ENCODE results near the gene SUPT3H. TPM values are rescaled to one million over a fixed set of nuclear protein-coding genes. Genes with fewer than 3 reads are reported as not detected.

SUPT3H gene
- total RNA-seq, 4 donors from 2014 or later: 0.80 to 12.7 (median 3.0) TPM

- Histone ChIP-seq H3K36me3 (no peaks in the 10 kb centered on the region), H3K9me3 (no peaks in the 10 kb centered on the region), H3K4me3 (no peak overlapping the region), H3K4me1 (no peaks in the 10 kb centered on the region), H3K27me3 (no peaks in the 10 kb centered on the region), H3K27ac (no peak overlapping the region)
- no peak for DNase-seq
- intact Hi-C loops (cut with DNase I; ENCODE audit: low total_unique reads): no loop called here
- WGBS, 2 donors (ENCODE audit: low coverage in 1 of 2): 82% methylated on average over 1 of the region's 1 CpG; no CpG with 5 or more reads in 1 of the 2 donors
- in situ Hi-C loops (cut with MboI; ENCODE audit: low pct_ligation_motif_present in 1 of 4, low pct_unique_long_range_greater_than_20kb in 1 of 4, low sequenced_read_pairs in 3 of 4): no loop called here
- no peak for TF ChIP-seq EP300 (IDR thresholded peaks at IDR 0.05; ENCODE audit: low read depth)
- no peak for TF ChIP-seq CTCF (IDR thresholded peaks at IDR 0.05)
- TF ChIP-seq POLR2A (IDR thresholded peaks at IDR 0.05): no peak
- no peak for TF ChIP-seq POLR2AphosphoS5 (IDR thresholded peaks at IDR 0.05)
Observed at GRCh38 chr6:45098256-45098655, 279.5 kb downstream of the SUPT3H start.

DNA sequence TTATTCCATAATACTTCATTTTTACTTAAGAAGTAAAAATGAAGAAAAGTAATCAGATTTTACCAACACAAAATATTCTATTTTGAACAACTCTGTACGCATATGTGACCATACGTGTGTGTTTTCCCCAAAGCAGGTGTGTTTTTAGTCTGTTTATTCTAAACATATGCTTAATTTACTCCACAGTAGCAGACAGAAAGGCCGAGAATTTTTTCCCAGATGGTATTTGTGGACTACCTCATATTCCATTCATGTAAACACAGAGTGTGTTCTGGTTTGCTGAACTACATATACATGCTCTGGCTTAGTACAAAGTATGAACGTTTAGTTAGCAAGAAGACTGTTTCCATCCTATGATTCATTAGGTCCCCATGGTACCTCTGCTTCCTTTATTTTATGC is 282.9 kb downstream of the SUPT3H start:
- Histone ChIP-seq H3K9me3 (no peaks in the 10 kb centered on the region), H3K4me3 (no peak overlapping the region), H3K4me1 (no peaks in the 10 kb centered on the region), H3K27ac (no peak overlapping the region), H3K27me3 (no peaks in the 10 kb centered on the region), H3K36me3 (no peaks in the 10 kb centered on the region)
- DNase-seq: no peak
- in situ Hi-C loops (cut with MboI; ENCODE audit: low pct_ligation_motif_present in 1 of 4, low pct_unique_long_range_greater_than_20kb in 1 of 4, low sequenced_read_pairs in 3 of 4): no loop called here
- TF ChIP-seq CTCF (IDR thresholded peaks at IDR 0.05) (no peak), EP300 (IDR thresholded peaks at IDR 0.05; ENCODE audit: low read depth) (no peak), POLR2A (IDR thresholded peaks at IDR 0.05) (no peak), POLR2AphosphoS5 (IDR thresholded peaks at IDR 0.05) (no peak)
- intact Hi-C loops (cut with DNase I; ENCODE audit: low total_unique reads): no loop called here
- WGBS, 2 donors (ENCODE audit: low coverage in 1 of 2): 73 to 77% methylated on average over 4 of the region's 4 CpGs

DNA sequence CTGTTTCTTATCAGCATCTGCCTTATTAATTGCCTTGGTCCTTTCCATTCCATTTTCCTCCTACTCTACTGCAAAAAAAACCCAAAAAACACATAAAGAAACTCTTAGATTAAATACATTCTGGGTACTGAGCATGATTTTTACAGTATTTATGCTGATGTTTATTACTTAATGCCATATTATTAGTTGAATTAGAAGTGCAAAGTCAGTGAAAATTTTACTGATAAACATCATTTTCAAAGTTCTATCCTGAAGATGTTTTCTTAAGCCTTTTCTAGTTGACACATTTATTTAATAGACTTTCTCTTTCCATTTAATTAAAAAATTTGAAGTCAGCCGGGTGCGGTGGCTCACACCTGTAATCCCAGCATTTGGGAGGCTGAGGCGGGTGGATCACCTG is 285.6 kb downstream of the SUPT3H start:
- Histone ChIP-seq H3K27me3 (no peaks in the 10 kb centered on the region), H3K9me3 (no peaks in the 10 kb centered on the region), H3K4me3 (no peak overlapping the region), H3K36me3 (no peaks in the 10 kb centered on the region), H3K27ac (no peak overlapping the region), H3K4me1 (no peaks in the 10 kb centered on the region)
- no peak for DNase-seq
- intact Hi-C loops (cut with DNase I; ENCODE audit: low total_unique reads): no loop called here
- TF ChIP-seq EP300 (IDR thresholded peaks at IDR 0.05; ENCODE audit: low read depth) (no peak), POLR2A (IDR thresholded peaks at IDR 0.05) (no peak), POLR2AphosphoS5 (IDR thresholded peaks at IDR 0.05) (no peak)
- WGBS, 2 donors (ENCODE audit: low coverage in 1 of 2): 93 to 99% methylated on average over 3 of the region's 3 CpGs
- in situ Hi-C loops (cut with MboI; ENCODE audit: low pct_ligation_motif_present in 1 of 4, low pct_unique_long_range_greater_than_20kb in 1 of 4, low sequenced_read_pairs in 3 of 4): no loop called here

GRCh38 chr6:45086360-45087084 is 291.2 kb downstream of the SUPT3H start:
- no peak overlapping the region for H3K27ac ChIP-seq
- H3K4me1 ChIP-seq: no peaks in the 10 kb centered on the region
- intact Hi-C loops (cut with DNase I; ENCODE audit: low total_unique reads): no loop called here
- no peaks in the 10 kb centered on the region for H3K9me3 ChIP-seq
- H3K4me3 ChIP-seq: no peak overlapping the region
- H3K27me3 ChIP-seq: no peaks in the 10 kb centered on the region
- 85% methylated on average over 5 of the region's 5 CpGs for whole genome bisulfite sequencing, 2 donors (ENCODE audit: low coverage in 1 of 2)
- in situ Hi-C loops (cut with MboI; ENCODE audit: low pct_ligation_motif_present in 1 of 4, low pct_unique_long_range_greater_than_20kb in 1 of 4, low sequenced_read_pairs in 3 of 4): no loop called here
- no peak for TF ChIP-seq POLR2A (IDR thresholded peaks at IDR 0.05)
- TF ChIP-seq EP300 (IDR thresholded peaks at IDR 0.05; ENCODE audit: low read depth): no peak
- TF ChIP-seq CTCF (IDR thresholded peaks at IDR 0.05): no peak
- TF ChIP-seq POLR2AphosphoS5 (IDR thresholded peaks at IDR 0.05): no peak
- no peak for DNase-seq
- H3K36me3 ChIP-seq: no peaks in the 10 kb centered on the region

- intact Hi-C loops (cut with DNase I; ENCODE audit: low total_unique reads) (no loop called here), in situ Hi-C loops (cut with MboI; ENCODE audit: low pct_ligation_motif_present in 1 of 4, low pct_unique_long_range_greater_than_20kb in 1 of 4, low sequenced_read_pairs in 3 of 4) (no loop called here)
- 65 to 90% methylated on average over 3 of the region's 3 CpGs for WGBS, 2 donors (ENCODE audit: low coverage in 1 of 2)
- Histone ChIP-seq H3K27me3 (no peaks in the 10 kb centered on the region), H3K36me3 (no peaks in the 10 kb centered on the region), H3K4me3 (no peak overlapping the region), H3K9me3 (no peaks in the 10 kb centered on the region), H3K4me1 (no peaks in the 10 kb centered on the region), H3K27ac (no peak overlapping the region)
- TF ChIP-seq POLR2AphosphoS5 (IDR thresholded peaks at IDR 0.05) (no peak), CTCF (IDR thresholded peaks at IDR 0.05) (no peak)
- DNase-seq: no peak
Observed at GRCh38 chr6:45084257-45084656, 293.5 kb downstream of the SUPT3H start.

Data from transverse colon (tissue), 4 donors.